GM18868 (cell line): ENCODE data around the gene SCAMP3.
"Not testable (repeated sequence)": the region's sequence is repeated elsewhere in the genome, so short reads cannot be mapped to it uniquely, and the experiment has no call there.

Source experiments
- ATAC-seq: cut with Tn5 transposase; IDR thresholded peaks from one replicate; pipeline ENCODE4 v1.9.1; 2021; ENCODE audit warnings: mild to moderate bottlenecking, moderate library complexity; ENCODE audit not compliant: unreplicated experiment

Gene SCAMP3

GRCh38 chr1:155232001-155232978, 29.9 kb downstream of the SCAMP3 start:
- ATAC-seq: not testable (repeated sequence)

GRCh38 chr1:155231302-155231701, 30.9 kb downstream of the SCAMP3 start:
- ATAC-seq: not testable (repeated sequence)

DNA sequence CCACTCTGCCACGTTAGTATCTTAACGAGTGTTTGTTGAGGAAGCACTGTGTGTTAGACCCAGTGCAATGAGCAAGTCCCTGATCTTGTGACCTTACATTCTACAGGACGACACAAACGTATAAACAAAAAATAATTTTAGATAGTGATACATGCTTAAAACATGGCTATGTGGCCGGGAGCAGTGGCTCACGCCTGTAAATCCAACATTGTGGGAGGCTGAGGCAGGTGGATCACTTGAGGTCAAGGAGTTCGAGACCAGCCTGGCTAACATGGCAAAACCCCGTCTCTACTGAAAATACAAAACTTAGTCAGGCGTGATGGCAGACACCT, 34.1 kb downstream of the SCAMP3 start:
- ATAC-seq: no peak

GRCh38 chr1:155227261-155228095, 34.7 kb downstream of the SCAMP3 start:
- ATAC-seq: peak; percentile 86

DNA sequence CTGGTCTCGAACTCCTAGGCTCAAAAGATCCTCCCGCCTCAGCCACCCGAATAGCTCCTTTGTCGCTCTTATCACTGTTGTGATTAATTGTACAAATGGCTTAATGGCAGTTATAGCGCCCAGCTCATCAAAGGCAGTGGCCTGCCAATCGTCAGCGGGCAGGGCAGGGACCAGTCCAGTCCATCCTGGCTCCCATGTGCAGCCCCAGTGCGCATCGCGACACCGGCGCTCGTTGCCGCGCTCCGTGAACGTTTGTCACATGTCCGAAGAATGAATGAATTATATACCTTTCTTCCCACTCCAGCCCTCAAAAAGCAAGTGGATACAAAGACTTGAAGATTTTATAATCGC, 35.3 kb downstream of the SCAMP3 start:
- ATAC-seq: no peak

GRCh38 chr1:155226188-155226909, 35.8 kb downstream of the SCAMP3 start:
- ATAC-seq: no peak

- ATAC-seq: not testable (repeated sequence)
These were observed 36.8 kb downstream of the SCAMP3 start for GRCh38 chr1:155225404-155225759.

GRCh38 chr1:155223047-155223446, 39.1 kb downstream of the SCAMP3 start:
- ATAC-seq: no peak

DNA sequence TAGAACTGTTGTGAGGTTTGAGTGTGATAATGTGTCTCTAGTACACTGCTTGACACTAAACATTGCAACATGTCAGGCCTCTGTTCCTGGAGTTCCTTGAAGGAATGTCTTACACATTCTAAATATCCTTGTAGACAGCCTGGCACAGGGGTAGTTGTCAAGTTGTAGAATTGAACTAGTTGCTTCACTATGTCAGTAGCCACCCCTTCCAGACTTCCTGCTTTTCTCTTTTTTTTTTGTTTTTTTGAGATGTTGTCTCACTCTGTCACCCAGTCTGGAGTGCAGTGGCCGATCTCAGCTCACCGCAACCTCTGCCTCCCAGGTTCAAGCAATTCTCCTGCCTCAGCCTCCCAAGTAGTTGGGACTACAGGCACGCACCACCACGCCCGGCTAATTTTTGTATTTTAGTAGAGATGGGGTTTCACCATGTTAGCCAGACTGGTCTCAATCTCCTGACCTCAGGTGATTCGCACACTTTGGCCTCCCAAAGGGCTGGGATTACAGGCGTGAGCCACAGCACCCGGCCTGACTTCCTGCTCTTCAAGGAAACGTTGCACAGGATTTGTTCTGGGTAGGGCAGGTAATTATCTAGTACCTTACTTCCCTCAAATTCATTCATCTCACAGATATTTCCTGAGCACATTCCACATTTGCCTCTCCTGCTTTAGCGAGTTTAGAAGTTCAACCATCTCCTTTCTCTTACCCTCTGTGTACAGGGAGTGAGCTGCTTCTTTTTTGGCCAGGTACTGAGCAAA, 41.8 kb downstream of the SCAMP3 start:
- ATAC-seq: not testable (repeated sequence)

GRCh38 chr1:155219592-155220031, 42.5 kb downstream of the SCAMP3 start:
- no peak for ATAC-seq

GRCh38 chr1:155218854-155219591, 43.1 kb downstream of the SCAMP3 start:
- no peak for ATAC-seq

GRCh38 chr1:155214702-155215101, 47.5 kb downstream of the SCAMP3 start:
- ATAC-seq: not testable (repeated sequence)

GRCh38 chr1:155212051-155212440, 50.1 kb downstream of the SCAMP3 start:
- not testable (repeated sequence) for ATAC-seq

- ATAC-seq: not testable (repeated sequence)
These were observed 50.6 kb downstream of the SCAMP3 start for GRCh38 chr1:155211381-155212050.

GRCh38 chr1:155210314-155211104, 51.7 kb downstream of the SCAMP3 start:
- no peak for ATAC-seq

DNA sequence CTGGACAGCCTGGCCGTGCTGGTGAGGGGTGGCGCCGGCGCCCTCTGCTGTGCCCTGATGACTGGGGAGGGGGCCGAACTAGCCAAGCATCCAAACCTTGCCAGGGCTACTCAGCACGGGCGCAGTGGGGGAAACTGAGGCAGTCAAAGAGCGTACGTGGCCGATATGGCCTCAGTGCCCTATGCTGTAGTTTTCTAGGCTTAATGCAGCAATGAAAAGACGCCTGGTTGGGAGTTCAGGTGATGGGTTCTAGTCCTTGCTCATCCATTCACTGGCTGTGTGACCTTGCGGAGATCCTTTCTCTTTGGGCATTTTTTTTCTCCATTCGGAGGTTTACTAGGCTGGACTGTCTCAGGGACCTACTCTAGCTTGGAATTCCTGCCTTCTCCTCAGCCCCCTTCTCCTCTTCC, 52.8 kb downstream of the SCAMP3 start:
- ATAC-seq: no peak

- ATAC-seq: peak; percentile 79
These were observed 53.4 kb downstream of the SCAMP3 start, which contains the start of gene MTX1 for GRCh38 chr1:155208541-155209311. Gene MTX1, plus strand, starts transcription at chr1:155208695. Its CDS starts 110 bp downstream, at chr1:155208805.
